GM23338 (cell line): ENCODE results near the gene MINDY1. TPM values are rescaled to one million over a fixed set of nuclear protein-coding genes. Genes with fewer than 3 reads are reported as not detected.

Experiments used
- ATAC-seq: fragments of 200-7000 bp; cut with Tn5 transposase; 3 replicates; pipeline ENCODE4 v1.9.1; 2020
- DNase-seq: peaks from one replicate; pipeline ENCODE4 v3.0.0-alpha.2; 2015; ENCODE audit warnings: low spot score
- H2AFZ ChIP-seq: fragments of 200-600 bp; sonication (generic); 2 replicates; pipeline ENCODE4 v1.8.0; 2016; ENCODE audit warnings: antibody characterized with exemption, mild to moderate bottlenecking, moderate library complexity
- H3F3A ChIP-seq: fragments of 200-600 bp; sonication (generic); replicated peaks from 2 replicates; pipeline ENCODE4 v1.8.0; 2017; ENCODE audit warnings: antibody characterized with exemption, mixed run types, low read depth
- H3K27ac ChIP-seq: fragments of 200-600 bp; sonication (generic); 2 replicates; pipeline ENCODE4 v1.6.1; 2016; ENCODE audit warnings: low read depth
- H3K27me3 ChIP-seq: fragments of 200-600 bp; sonication (generic); 2 replicates; pipeline ENCODE4 v1.8.0; 2016; ENCODE audit warnings: mild to moderate bottlenecking, mixed run types, moderate library complexity; ENCODE audit not compliant: insufficient read depth
- H3K36me3 ChIP-seq: fragments of 200-600 bp; sonication (generic); 2 replicates; pipeline ENCODE4 v1.8.0; 2016; ENCODE audit warnings: mild to moderate bottlenecking; ENCODE audit not compliant: insufficient read depth
- H3K4me1 ChIP-seq: fragments of 200-600 bp; sonication (generic); 2 replicates; pipeline ENCODE4 v1.8.0; 2016; ENCODE audit warnings: mild to moderate bottlenecking, moderate library complexity; ENCODE audit not compliant: insufficient read depth
- H3K4me2 ChIP-seq: fragments of 200-600 bp; sonication (generic); 2 replicates; pipeline ENCODE4 v1.7.1; 2017; ENCODE audit warnings: mixed run types
- H3K4me3 ChIP-seq: fragments of 200-600 bp; sonication (generic); 2 replicates; pipeline ENCODE4 v1.6.1; 2016; ENCODE audit warnings: mixed run types
- H3K79me2 ChIP-seq: fragments of 200-600 bp; sonication (generic); replicated peaks from 2 replicates; pipeline ENCODE4 v1.8.0; 2017; ENCODE audit warnings: mild to moderate bottlenecking; ENCODE audit not compliant: insufficient read depth
- H3K9me2 ChIP-seq: fragments of 200-600 bp; sonication (generic); 2 replicates; pipeline ENCODE4 v1.8.0; 2017; ENCODE audit not compliant: insufficient read depth
- H4K20me1 ChIP-seq: fragments of 200-600 bp; sonication (generic); replicated peaks from 2 replicates; pipeline ENCODE4 v1.8.0; 2017; ENCODE audit warnings: mild to moderate bottlenecking; ENCODE audit not compliant: insufficient read depth
- H3K27ac Mint-ChIP-seq: 2 replicates; pipeline ENCODE4 v1.8.0; 2020; ENCODE audit warnings: inconsistent platforms, mild to moderate bottlenecking, moderate library complexity, mixed read lengths
- H3K27me3 Mint-ChIP-seq: 3 replicates; pipeline ENCODE4 v1.8.0; 2022; ENCODE audit warnings: low read depth, mild to moderate bottlenecking, moderate library complexity, mixed read lengths, inconsistent platforms; ENCODE audit not compliant: insufficient read depth, poor library complexity
- H3K36me3 Mint-ChIP-seq: 3 replicates; pipeline ENCODE4 v1.8.0; 2021; ENCODE audit warnings: low read depth, mild to moderate bottlenecking, inconsistent platforms, moderate library complexity, mixed read lengths
- H3K4me1 Mint-ChIP-seq: 3 replicates; pipeline ENCODE4 v1.8.0; 2020; ENCODE audit warnings: mild to moderate bottlenecking, inconsistent platforms, mixed read lengths
- H3K4me3 Mint-ChIP-seq: 3 replicates; pipeline ENCODE4 v1.8.0; 2021; ENCODE audit warnings: moderate library complexity, mild to moderate bottlenecking, inconsistent platforms, mixed read lengths
- H3K9me3 Mint-ChIP-seq: 3 replicates; pipeline ENCODE4 v1.8.0; 2020; ENCODE audit warnings: moderate library complexity, mild to moderate bottlenecking, inconsistent platforms, mixed read lengths
- JUNB ChIP-seq: IDR thresholded peaks from one replicate; pipeline ENCODE4 v1.6.1; 2016; ENCODE audit warnings: antibody characterized with exemption; ENCODE audit not compliant: unreplicated experiment
- POLR2AphosphoS5 ChIP-seq: IDR thresholded peaks from 2 replicates; pipeline ENCODE4 v1.6.1; 2016; ENCODE audit warnings: antibody characterized with exemption, low read depth
- REST ChIP-seq: IDR thresholded peaks from one replicate; pipeline ENCODE4 v1.6.1; 2018; ENCODE audit warnings: antibody characterized with exemption; ENCODE audit not compliant: unreplicated experiment
- polyA plus RNA-seq: library from polyadenylated mRNA; unstranded; fragments of >200 nt; fragmentation: Nextera tagmentation; extraction: Ambion mirVana; gene quantifications from 2 replicates; pipeline ENCODE4 v1.2.1, GENCODE V29; 2016
- total RNA-seq: library from RNA; depleted of rRNA; stranded (reverse); fragments of >200 nt; shearing (Covaris generic); gene quantifications from 2 replicates; pipeline ENCODE4 v1.2.3, GENCODE V29; 2014
- TF ChIP-seq, protein P1 (sequence below): fragments of 250-450 bp; sonication (Bioruptor Pico); IDR thresholded peaks from 2 replicates; pipeline ENCODE4 v1.5.0; 2020; ENCODE audit warnings: mild to moderate bottlenecking, moderate library complexity

MINDY1 gene
- total and polyA plus RNA-seq, 2 experiments from 2014 or later: 4.5 to 10.3 TPM

DNA sequence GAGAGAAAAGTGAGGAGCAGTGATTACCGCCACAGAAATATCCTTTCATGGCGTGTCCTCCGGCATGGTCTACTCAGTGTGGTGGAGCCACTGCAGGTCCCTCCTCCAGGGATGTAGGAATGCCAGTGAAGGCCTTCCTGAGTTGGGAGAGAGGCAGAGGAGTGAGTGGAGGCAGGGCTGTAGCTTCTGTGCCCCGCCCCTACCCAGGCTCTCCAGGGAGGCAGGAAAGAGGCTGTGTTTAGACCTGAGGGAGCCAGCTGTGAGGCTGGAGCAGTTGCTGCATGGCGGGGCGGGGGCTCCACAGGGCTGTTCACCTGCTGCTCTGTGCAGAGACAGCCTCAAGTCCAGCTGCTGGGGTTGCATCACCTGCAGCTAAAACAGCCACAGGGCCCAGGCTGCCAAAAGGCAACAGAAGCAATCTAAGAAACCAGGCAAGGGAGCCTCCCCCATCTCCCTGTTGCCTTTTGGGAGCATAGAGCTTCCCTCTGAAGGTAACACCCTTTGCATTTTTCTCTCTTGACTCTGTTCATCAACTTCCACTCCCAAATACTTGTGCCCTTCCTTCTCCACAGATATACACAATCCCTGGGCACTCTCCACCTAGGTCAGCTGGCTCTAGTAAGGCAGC, 25.4 kb downstream of the MINDY1 start:
- H3K27me3 ChIP-seq: no peaks in the 10 kb centered on the region
- no peaks in the 10 kb centered on the region for H3K36me3 ChIP-seq
- Mint-ChIP-seq H3K4me1 (peaks cover 47% of the 10 kb centered on the region), H3K4me3 (peak overlapping the region; percentile 36; the same call in 2 of the 3 replicates), H3K9me3 (peaks cover 4% of the 10 kb centered on the region; the same call in 1 of the 3 replicates), H3K27ac (peak overlapping the region; percentile 90), H3K27me3 (peaks cover 11% of the 10 kb centered on the region), H3K36me3 (no peaks in the 10 kb centered on the region; the same call in 2 of the 3 replicates)
- H3K4me3 ChIP-seq: peak overlapping the region; percentile 30
- H3F3A ChIP-seq: peaks cover 16% of the 10 kb centered on the region
- H3K9me2 ChIP-seq: no peaks in the 10 kb centered on the region
- H4K20me1 ChIP-seq: no peaks in the 10 kb centered on the region
- peak; percentile 92 for DNase-seq
- H3K79me2 ChIP-seq: no peaks in the 10 kb centered on the region
- H3K27ac ChIP-seq: peak overlapping the region; percentile 93
- peaks cover 45% of the 10 kb centered on the region for H3K4me1 ChIP-seq
- H2AFZ ChIP-seq: peak overlapping the region; percentile 70
- H3K4me2 ChIP-seq: peak overlapping the region; percentile 75
- peak; percentile 68 for TF ChIP-seq POLR2AphosphoS5
- no peak for TF ChIP-seq REST
- TF ChIP-seq, protein P1, sequence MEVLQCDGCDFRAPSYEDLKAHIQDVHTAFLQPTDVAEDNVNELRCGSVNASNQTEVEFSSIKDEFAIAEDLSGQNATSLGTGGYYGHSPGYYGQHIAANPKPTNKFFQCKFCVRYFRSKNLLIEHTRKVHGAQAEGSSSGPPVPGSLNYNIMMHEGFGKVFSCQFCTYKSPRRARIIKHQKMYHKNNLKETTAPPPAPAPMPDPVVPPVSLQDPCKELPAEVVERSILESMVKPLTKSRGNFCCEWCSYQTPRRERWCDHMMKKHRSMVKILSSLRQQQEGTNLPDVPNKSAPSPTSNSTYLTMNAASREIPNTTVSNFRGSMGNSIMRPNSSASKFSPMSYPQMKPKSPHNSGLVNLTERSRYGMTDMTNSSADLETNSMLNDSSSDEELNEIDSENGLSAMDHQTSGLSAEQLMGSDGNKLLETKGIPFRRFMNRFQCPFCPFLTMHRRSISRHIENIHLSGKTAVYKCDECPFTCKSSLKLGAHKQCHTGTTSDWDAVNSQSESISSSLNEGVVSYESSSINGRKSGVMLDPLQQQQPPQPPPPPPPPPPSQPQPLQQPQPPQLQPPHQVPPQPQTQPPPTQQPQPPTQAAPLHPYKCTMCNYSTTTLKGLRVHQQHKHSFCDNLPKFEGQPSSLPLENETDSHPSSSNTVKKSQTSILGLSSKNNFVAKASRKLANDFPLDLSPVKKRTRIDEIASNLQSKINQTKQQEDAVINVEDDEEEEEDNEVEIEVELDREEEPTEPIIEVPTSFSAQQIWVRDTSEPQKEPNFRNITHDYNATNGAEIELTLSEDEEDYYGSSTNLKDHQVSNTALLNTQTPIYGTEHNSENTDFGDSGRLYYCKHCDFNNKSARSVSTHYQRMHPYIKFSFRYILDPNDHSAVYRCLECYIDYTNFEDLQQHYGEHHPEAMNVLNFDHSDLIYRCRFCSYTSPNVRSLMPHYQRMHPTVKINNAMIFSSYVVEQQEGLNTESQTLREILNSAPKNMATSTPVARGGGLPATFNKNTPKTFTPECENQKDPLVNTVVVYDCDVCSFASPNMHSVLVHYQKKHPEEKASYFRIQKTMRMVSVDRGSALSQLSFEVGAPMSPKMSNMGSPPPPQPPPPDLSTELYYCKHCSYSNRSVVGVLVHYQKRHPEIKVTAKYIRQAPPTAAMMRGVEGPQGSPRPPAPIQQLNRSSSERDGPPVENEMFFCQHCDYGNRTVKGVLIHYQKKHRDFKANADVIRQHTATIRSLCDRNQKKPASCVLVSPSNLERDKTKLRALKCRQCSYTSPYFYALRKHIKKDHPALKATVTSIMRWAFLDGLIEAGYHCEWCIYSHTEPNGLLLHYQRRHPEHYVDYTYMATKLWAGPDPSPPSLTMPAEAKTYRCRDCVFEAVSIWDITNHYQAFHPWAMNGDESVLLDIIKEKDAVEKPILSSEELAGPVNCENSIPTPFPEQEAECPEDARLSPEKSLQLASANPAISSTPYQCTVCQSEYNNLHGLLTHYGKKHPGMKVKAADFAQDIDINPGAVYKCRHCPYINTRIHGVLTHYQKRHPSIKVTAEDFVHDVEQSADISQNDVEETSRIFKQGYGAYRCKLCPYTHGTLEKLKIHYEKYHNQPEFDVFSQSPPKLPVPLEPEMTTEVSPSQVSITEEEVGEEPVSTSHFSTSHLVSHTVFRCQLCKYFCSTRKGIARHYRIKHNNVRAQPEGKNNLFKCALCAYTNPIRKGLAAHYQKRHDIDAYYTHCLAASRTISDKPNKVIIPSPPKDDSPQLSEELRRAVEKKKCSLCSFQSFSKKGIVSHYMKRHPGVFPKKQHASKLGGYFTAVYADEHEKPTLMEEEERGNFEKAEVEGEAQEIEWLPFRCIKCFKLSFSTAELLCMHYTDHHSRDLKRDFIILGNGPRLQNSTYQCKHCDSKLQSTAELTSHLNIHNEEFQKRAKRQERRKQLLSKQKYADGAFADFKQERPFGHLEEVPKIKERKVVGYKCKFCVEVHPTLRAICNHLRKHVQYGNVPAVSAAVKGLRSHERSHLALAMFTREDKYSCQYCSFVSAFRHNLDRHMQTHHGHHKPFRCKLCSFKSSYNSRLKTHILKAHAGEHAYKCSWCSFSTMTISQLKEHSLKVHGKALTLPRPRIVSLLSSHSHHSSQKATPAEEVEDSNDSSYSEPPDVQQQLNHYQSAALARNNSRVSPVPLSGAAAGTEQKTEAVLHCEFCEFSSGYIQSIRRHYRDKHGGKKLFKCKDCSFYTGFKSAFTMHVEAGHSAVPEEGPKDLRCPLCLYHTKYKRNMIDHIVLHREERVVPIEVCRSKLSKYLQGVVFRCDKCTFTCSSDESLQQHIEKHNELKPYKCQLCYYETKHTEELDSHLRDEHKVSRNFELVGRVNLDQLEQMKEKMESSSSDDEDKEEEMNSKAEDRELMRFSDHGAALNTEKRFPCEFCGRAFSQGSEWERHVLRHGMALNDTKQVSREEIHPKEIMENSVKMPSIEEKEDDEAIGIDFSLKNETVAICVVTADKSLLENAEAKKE (CRISPR knock-in tag): peak; percentile 70
- no peak for TF ChIP-seq JUNB
- ATAC-seq: peak; percentile 83
